ENCODE results near the gene DNAJB5.

Gene DNAJB5

DNA sequence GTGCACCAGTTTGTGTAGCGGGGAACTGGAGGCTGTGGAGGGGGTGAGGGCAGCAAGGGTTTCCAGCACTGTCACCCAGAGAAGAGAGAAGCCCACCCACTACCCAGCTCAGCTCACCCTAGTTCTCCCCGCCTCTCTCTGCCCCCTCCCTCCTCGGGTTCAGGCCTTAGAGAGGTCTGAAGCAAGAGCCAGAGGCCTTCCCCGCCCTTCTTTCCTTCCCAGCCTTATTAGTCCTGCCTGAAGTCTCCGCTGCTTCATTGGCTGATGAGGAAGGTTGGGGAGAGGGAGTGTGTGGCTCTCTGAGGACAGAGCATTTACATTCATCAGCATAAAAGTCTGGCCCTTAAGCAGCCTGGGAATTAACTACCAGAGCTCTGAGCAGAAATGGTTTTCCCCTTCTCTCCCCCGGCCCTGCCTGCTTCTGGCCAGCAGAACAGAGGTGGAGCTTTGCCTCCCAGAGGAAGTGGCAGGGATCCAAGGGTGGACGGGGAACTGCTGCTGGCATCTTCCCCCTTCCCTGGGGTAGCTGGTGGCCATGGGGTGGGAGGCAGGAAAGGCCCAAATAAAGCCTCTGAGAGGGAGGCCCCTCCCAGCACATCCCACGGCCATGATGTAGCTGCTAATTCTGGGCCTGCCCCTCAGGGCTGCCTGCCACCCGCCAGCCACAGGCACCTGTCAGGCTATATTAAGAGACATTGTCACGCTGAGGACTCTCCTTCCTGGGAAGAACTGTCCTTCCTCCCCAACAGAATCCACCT lies 4.1 kb downstream of the DNAJB5 start:
- TF ChIP-seq, protein P1, sequence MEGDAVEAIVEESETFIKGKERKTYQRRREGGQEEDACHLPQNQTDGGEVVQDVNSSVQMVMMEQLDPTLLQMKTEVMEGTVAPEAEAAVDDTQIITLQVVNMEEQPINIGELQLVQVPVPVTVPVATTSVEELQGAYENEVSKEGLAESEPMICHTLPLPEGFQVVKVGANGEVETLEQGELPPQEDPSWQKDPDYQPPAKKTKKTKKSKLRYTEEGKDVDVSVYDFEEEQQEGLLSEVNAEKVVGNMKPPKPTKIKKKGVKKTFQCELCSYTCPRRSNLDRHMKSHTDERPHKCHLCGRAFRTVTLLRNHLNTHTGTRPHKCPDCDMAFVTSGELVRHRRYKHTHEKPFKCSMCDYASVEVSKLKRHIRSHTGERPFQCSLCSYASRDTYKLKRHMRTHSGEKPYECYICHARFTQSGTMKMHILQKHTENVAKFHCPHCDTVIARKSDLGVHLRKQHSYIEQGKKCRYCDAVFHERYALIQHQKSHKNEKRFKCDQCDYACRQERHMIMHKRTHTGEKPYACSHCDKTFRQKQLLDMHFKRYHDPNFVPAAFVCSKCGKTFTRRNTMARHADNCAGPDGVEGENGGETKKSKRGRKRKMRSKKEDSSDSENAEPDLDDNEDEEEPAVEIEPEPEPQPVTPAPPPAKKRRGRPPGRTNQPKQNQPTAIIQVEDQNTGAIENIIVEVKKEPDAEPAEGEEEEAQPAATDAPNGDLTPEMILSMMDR (IDR thresholded peaks at IDR 0.05): no peak

DNA sequence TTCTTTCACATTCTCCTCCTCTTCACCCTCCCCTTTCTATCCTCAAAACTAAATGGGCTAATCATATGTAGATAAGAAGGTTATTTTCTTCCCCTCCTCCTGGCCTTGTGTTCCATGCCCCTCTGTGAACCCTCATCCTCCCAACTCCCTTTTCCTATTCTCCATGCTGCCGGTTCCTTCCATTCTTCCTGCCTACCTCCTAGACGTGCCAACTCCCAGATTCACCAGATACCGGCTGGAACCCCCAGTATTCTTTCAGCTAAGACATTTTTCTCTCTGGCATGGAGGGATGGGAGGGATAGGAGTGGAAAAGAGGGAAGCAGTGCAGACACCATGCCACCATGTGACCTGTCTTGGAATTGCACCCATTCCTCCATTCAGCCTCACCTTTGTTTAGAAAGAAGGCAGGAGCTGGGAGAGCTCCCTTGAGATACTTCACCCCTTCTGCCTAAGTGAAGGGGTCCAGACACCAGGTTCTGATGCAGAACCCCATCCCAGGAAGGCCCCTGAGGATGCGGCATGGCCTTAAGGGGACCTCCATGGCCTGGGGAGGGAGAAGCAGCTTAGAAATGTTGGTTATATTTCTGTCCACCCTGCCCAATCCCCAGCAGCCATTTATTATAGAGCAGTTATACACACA lies 4.8 kb downstream of the DNAJB5 start:
- TF ChIP-seq, protein P1 (IDR thresholded peaks at IDR 0.05): peak; percentile 73

DNA sequence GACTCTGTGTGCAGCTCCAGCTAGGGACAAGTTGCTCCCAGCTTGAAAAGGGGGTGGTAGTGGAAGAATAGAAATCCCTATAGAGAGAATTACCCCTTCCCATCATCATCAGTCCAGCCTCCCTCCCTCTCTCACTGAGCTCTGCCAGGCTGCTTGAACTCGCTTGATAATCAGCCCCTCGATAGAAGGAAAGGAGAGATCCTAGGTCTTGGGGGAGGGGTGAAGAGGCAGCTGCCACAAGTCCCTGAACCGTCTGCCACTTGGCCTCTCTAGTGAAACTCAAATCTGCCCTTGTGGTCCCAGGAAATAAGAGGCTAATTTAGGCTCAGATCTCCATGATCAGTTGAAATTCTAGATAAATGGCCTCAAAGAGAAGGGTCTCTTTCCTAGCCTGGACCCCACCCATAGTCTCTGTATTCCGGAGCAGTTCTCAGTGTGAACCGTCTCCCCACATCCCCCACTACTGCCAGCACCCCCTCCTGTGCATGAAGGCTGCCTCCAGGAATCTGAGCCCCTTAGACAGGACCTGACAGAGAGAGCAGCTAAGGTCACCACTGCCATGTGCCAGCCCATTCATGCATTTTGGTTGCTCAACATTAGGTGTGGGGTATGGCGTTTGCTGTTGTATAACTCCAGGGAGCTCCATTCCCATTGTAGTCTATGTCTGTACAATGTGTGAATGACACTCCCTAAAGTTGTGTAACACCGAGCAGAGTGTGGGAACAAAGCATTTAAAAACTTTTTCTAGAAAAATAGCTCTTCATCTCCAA lies 5.5 kb downstream of the DNAJB5 start:
- TF ChIP-seq, protein P1 (IDR thresholded peaks at IDR 0.05): no peak

DNA sequence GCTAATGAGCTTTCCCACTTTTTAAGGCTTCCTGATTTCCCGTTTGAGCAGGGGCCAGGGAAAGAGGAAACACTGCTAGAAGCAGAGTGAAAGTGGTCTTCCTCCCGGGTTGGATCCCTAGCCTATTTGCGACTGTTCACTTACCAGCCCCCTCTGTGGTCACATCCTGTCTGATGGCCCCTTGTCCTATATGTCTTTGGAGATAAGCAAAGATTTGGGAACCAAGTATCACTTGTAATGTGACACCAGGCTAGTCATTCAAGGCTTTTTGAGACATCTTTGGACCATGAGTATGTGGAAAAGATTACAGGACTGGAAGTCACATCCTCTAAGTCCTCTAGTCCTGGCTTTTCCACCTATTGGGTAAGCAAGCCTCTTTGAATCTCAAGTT lies 6.1 kb downstream of the DNAJB5 start:
- TF ChIP-seq, protein P1 (IDR thresholded peaks at IDR 0.05): no peak

DNA sequence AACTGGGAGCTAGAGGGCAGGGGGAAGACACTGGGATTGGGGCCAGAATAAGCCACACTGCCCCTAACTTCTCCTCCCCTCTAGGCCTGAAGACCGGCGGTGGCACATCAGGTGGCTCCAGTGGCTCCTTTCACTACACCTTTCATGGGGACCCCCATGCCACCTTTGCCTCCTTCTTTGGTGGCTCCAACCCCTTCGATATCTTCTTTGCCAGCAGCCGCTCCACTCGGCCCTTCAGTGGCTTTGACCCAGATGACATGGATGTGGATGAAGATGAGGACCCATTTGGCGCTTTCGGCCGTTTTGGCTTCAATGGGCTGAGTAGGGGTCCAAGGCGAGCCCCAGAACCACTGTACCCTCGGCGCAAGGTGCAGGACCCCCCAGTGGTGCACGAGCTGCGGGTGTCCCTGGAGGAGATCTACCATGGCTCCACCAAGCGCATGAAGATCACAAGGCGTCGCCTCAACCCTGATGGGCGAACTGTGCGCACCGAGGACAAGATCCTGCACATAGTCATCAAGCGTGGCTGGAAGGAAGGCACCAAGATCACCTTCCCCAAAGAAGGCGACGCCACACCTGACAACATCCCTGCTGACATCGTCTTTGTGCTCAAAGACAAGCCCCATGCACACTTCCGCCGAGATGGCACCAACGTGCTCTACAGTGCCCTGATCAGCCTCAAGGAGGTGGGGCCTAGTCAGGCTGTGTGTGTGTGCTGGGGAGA lies 6.8 kb downstream of the DNAJB5 start:
- TF ChIP-seq, protein P1 (IDR thresholded peaks at IDR 0.05): no peak

DNA sequence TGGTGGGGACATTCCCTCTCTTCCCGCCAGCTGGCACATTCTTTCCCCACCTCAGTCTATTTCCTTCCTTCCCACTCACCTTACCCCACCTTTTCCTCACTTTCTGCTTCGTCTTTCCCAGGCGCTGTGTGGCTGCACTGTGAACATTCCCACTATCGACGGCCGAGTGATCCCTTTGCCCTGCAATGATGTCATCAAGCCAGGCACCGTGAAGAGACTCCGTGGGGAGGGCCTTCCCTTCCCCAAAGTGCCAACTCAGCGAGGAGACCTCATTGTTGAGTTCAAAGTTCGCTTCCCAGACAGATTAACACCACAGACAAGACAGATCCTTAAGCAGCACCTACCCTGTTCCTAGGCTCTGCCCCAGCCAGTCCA lies 7.3 kb downstream of the DNAJB5 start:
- TF ChIP-seq, protein P1 (IDR thresholded peaks at IDR 0.05): no peak

DNA sequence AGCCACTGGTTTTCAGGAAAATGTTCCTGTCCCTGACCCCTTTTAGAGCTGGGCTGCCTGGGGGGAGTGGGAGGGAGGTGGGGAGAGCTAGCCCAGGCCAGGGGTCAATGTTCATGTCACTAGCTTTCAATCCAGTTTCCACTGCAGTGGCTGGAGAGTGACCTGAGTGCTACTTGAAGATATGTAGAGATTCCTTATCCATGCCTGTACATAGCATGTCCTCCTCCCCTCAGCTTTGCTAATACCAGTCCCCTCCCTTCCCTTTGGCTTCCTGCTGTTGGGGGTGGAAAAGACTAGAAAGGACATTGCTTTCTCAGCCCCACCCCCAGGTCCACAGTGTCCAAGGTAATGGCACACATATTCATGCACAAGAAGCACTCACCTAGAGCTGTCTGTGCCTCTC lies 7.8 kb downstream of the DNAJB5 start:
- TF ChIP-seq, protein P1 (IDR thresholded peaks at IDR 0.05): no peak

All from LNCAP (cell line).